NCI-H1048 (cell line): ENCODE results near the gene JAK1.
"Not testable (repeated sequence)": the region's sequence is repeated elsewhere in the genome, so short reads cannot be mapped to it uniquely, and the experiment has no call there.

Experiments used
- DNase-seq: peaks from one replicate; lab custom pipeline; 2025; lab: John Stamatoyannopoulos, UW

Gene JAK1

GRCh38 chr1:64966158-64966971 is at the start of gene JAK1:
JAK1 (minus strand) TSS chr1:64966549; CDS start chr1:64886264, 80,285 bp downstream.
- DNase-seq: peak; percentile 54

GRCh38 chr1:65014321-65014720 is 48.0 kb upstream of the JAK1 start:
- DNase-seq: no peak

DNA sequence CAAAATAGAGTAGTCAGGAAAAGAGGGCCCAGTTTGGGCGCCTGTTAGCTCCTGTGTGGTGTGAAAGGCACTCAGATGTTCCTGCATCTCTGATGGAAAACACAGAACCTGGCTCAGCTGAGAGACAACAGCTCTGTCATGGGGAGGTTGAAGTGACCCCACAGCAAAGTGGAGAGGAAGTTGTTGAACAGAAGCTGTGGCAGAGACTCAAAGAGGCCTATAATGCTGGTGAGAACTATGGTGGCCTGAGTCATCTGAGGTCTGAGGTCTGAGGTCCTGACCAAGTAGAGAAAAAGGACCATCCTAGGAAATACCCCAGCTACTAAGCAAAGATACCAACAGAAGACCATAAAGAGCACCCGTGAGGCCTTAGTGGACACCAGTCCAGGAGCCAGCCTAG is 45.6 kb upstream of the JAK1 start:
- no peak for DNase-seq

GRCh38 chr1:65009724-65010420 is 43.5 kb upstream of the JAK1 start:
- no peak for DNase-seq

DNA sequence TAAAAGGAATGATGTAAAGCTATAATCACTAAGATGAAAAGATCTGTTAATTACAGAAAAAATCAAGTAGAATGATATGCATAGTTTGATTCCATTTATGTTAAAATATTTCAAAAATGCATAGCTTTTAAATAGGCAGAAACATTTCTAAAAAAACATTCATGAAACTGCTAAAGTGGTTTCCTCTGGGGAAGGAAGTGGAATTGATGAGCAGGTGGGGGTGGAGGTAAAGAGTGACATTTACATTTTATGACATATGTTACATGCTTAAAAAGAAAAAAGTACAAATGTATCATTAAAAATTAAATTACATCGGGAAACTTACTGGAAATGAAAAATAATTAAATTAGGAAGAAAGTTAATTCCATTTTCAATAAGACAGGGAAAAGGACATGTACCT is 42.8 kb upstream of the JAK1 start:
- DNase-seq: no peak

DNA sequence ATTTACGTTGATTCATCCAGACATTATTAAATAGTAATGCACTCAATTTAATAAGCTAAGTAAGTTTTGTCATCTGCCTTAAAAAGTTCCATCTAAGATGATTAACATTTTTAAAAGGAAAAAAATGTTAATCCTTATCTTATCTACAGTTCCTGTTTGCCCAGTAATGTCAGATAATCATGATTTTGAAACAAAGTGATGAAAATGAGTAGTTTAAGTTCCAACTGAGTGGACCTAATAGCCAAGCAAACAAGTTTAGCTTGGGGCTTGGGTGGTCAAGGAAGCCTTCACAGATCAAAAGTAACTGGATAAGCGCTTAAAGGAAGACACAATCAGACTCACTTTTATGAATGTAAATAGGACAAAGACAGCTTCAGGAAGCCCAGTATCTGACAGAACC is 40.5 kb upstream of the JAK1 start:
- DNase-seq: no peak

- no peak for DNase-seq
These were observed 36.9 kb upstream of the JAK1 start for GRCh38 chr1:65003316-65003664.

- no peak for DNase-seq
These were observed 36.4 kb upstream of the JAK1 start for GRCh38 chr1:65002508-65003315.

GRCh38 chr1:65002156-65002507 is 35.8 kb upstream of the JAK1 start:
- DNase-seq: no peak

DNA sequence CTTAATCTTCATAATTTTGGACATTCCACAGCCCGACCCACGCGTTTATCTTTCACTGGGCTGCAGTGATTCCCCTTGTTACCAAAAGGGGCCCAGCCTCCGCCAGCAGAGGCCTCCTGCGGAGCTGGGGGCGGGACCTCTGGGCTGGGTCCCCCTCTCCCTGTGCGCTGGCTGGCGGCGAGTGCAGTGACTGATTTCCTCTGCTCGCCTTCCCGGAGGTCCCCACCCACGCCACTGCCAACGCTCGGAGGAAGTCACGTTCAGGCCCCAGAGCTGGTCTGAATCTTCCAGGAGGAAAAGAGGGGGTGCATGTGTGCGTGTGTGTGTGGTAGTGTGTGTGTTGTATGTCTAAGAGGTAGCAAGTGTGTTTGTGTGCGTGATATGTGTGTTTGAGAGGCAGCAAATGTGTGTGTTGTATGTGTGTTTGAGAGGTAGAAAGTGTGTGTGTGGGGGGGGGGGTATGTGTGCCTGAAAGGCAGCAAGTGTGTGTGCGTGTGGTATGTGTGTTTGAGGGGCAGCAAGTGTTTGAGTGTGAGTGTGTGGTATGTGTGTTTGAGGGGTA is 35.0 kb upstream of the JAK1 start:
- DNase-seq: no peak

- not testable (repeated sequence) for DNase-seq
These were observed 32.1 kb upstream of the JAK1 start for GRCh38 chr1:64998425-64998948.

DNA sequence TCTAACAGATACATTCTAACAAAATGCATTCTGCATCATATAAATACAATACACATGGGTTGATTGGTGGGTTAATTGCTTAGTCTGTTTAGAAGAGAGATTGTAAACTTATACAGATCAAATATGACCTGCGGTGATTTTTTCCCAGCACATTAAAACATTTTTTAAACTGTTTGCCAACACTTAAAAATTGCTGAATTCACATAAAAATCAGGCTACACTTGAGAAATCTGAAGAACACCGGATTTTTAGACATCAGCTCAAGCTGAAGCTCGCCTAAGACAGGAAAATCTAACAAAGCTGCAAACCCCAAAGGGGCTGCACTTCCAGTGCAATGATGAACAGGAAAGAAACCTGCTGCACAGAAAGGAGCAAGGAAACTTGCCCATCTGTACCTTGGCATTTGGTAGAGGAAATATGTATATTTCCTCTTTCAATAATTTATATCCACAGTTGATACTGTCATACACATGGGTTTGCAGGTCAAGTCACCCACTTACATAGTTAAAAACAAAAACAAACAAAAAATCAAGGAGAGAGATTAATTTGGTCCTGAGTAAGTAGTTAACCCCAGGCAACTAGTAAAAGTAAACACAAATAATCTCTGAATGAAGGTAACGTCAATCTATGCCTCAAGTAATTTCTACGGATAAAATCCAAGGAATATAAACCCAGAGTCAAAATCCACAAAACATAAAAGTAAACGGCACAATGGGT is 30.4 kb upstream of the JAK1 start:
- DNase-seq: no peak

- DNase-seq: no peak
These were observed 29.0 kb upstream of the JAK1 start for GRCh38 chr1:64995316-64995715.

GRCh38 chr1:64986903-64987871 is 20.8 kb upstream of the JAK1 start:
- no peak for DNase-seq

DNA sequence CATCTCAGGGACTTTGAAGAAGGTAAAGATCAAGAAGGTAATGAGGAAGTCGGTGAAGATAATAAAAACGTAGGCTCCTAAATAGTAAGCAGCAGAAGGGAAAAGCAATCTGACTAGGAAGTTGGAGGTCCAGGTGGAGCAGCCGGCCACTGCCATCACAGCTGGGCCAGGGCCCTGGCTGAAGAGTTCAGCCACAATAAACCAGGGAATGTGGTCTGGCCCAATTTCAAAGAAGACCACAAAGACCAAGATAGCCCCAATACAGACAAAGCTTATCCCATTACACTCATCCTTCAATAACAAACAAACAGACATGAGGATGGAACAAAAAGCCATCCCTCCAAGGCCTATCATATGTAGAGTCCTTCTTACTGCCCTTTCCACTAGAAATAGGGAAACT is 18.4 kb upstream of the JAK1 start:
- DNase-seq: no peak

- no peak for DNase-seq
These were observed 17.8 kb upstream of the JAK1 start for GRCh38 chr1:64984106-64984505.

DNA sequence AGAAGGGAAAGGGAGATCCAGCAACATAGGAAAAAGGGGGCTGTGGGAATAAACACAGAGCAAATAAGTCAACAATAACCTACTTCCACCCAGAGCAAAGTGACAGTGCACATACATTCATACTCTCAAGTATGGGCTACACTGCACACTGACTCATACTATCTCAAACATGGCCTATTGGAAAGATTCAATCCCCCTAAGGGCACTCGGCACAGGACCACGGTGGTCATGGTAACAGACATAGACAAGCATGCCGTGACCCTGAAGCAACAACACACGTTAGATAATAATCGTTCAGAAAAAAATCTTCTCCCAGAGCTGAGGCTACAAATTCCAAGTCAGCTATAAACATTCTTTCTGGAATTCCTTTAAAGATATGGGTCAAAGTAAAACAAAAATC is 16.8 kb upstream of the JAK1 start:
- DNase-seq: no peak

GRCh38 chr1:64981601-64982533 is 15.5 kb upstream of the JAK1 start:
- DNase-seq: no peak
